K562 (cell line): ENCODE results near the gene PLEKHG1. TPM values are rescaled to one million over a fixed set of nuclear protein-coding genes. Genes with fewer than 3 reads are reported as not detected.

Experiments
- ATAC-seq: fragments of 200-7000 bp; cut with Tn5 transposase; 3 replicates; pipeline ENCODE4 v1.9.1; 2020; ENCODE audit warnings: moderate library complexity
- BruUV-seq: library from RNA; stranded (reverse); fragments of 400-500 nt; replicated peaks from 2 replicates; lab custom pipeline; 2021; lab: Mats Ljungman, UMichigan
- CTCF ChIA-PET: fragments of 300-600 bp; formaldehyde crosslinking; extraction: SDS; loops from one replicate; lab custom pipeline; 2021; ENCODE audit warnings: low intra/inter-chr PET ratio; lab: Yijun Ruan, JAX
- POLR2A ChIA-PET: fragments of 300-600, 350-650 bp; sonication (Branson Sonifier 250); formaldehyde crosslinking; extraction: SDS; loops from one replicate; lab custom pipeline; 2021; ENCODE audit warnings: antibody characterized with exemption, inconsistent platforms; lab: Yijun Ruan, JAX
- DNase-seq, 4 experiments: peaks; one replicate each; pipeline versions ENCODE4 v3.0.0 to v3.0.0-alpha.2; 2011 to 2018; ENCODE audit warnings: low spot score in 3 of 4, mixed read lengths in 3 of 4; ENCODE audit errors: extremely low read depth in 1 of 4
- FAIRE-seq: peaks from 2 replicates; lab custom pipeline; 2011; peaks lifted over from hg19 to GRCh38; lab: Jason Lieb, UNC
- H2AFZ ChIP-seq: 2 replicates; pipeline ENCODE4 v1.6.0; 2011; ENCODE audit warnings: low read depth, low read length, control low read depth, inconsistent platforms
- H3K27ac ChIP-seq: fragments of 200-600 bp; 3 replicates; pipeline ENCODE4 v1.8.0; 2011; ENCODE audit warnings: low read depth, mild to moderate bottlenecking, control low read depth, inconsistent platforms, low read length, moderate library complexity, mixed read lengths; ENCODE audit errors: extremely low read depth
- H3K27me3 ChIP-seq, 2 experiments: fragments of 300-600 bp in 1 of 2; 2 replicates in 1 of 2; 3 replicates in 1 of 2; pipeline versions ENCODE4 v1.6.0 to v1.8.0; 2011; ENCODE audit warnings: inconsistent platforms in 2 of 2, low read length in 2 of 2, mild to moderate bottlenecking in 1 of 2, mixed read lengths in 1 of 2, moderate library complexity in 1 of 2; ENCODE audit not compliant: control insufficient read depth in 2 of 2, insufficient read depth in 2 of 2
- H3K36me3 ChIP-seq: fragments of 300-600 bp; 3 replicates; pipeline ENCODE4 v1.8.0; 2011; ENCODE audit warnings: mild to moderate bottlenecking, low read length, inconsistent platforms; ENCODE audit not compliant: control insufficient read depth, insufficient read depth
- H3K4me1 ChIP-seq, 2 experiments: fragments of 200-600 bp in 1 of 2; replicated peaks in 1 of 2; 2 replicates in 1 of 2; 3 replicates in 1 of 2; pipeline versions ENCODE4 v1.5.1 to v1.8.0; 2011; ENCODE audit warnings: inconsistent platforms in 2 of 2, low read length in 2 of 2, mild to moderate bottlenecking in 1 of 2, mixed read lengths in 1 of 2, moderate library complexity in 1 of 2; ENCODE audit not compliant: control insufficient read depth in 2 of 2, insufficient read depth in 2 of 2
- H3K4me2 ChIP-seq: 2 replicates; pipeline ENCODE4 v1.6.1; 2011; ENCODE audit warnings: low read length, control low read depth, inconsistent platforms, mixed read lengths; ENCODE audit not compliant: insufficient read depth
- H3K4me3 ChIP-seq: fragments of 200-600 bp; sonication (generic), shearing (Covaris generic); 2 replicates; pipeline ENCODE4 v1.5.1; 2016; ENCODE audit warnings: control low read depth, inconsistent platforms
- H3K79me2 ChIP-seq: fragments of 200-600 bp; 3 replicates; pipeline ENCODE4 v1.8.0; 2011; ENCODE audit warnings: low read length, inconsistent platforms; ENCODE audit not compliant: control insufficient read depth, insufficient read depth
- H3K9ac ChIP-seq, 2 experiments: 2 replicates each; pipeline versions ENCODE4 v1.6.0 to v1.6.1; 2011; ENCODE audit warnings: low read depth in 2 of 2, low read length in 2 of 2, control low read depth in 1 of 2, inconsistent platforms in 1 of 2, mild to moderate bottlenecking in 1 of 2, mixed read lengths in 1 of 2; ENCODE audit not compliant: insufficient read depth in 1 of 2
- H3K9me1 ChIP-seq: one replicate; pipeline ENCODE4 v1.6.0; 2011; ENCODE audit warnings: inconsistent platforms, mild to moderate bottlenecking, low read length, moderate library complexity; ENCODE audit not compliant: control insufficient read depth, insufficient read depth
- H3K9me3 ChIP-seq: replicated peaks from 2 replicates; pipeline ENCODE4 v1.5.1; 2011; ENCODE audit warnings: low read depth, low read length, inconsistent platforms; ENCODE audit not compliant: control insufficient read depth, insufficient read depth
- H4K20me1 ChIP-seq: replicated peaks from 2 replicates; pipeline ENCODE4 v1.6.1; 2011; ENCODE audit warnings: low read length, inconsistent platforms, mixed read lengths; ENCODE audit not compliant: control insufficient read depth, insufficient read depth
- CBX1 ChIP-seq: sonication (generic); IDR thresholded peaks from 2 replicates; pipeline ENCODE4 v1.6.1; 2016; ENCODE audit warnings: antibody characterized with exemption, low read depth, mild to moderate bottlenecking
- KLF10 ChIP-seq: fragments of 250-450 bp; sonication (Bioruptor Pico); IDR thresholded peaks from 2 replicates; pipeline ENCODE4 v1.6.1; 2021; ENCODE audit warnings: matching md5 sums
- MCM3 ChIP-seq: fragments of 450-650 bp; IDR thresholded peaks from 2 replicates; pipeline ENCODE4 v1.6.1; 2016
- NBN ChIP-seq: fragments of 450-650 bp; IDR thresholded peaks from 2 replicates; pipeline ENCODE4 v1.6.1; 2016; ENCODE audit warnings: low read depth, mild to moderate bottlenecking
- NEUROD1 ChIP-seq: fragments of 150-350 bp; IDR thresholded peaks from 2 replicates; pipeline ENCODE4 v1.6.1; 2014; ENCODE audit warnings: borderline replicate concordance, low read length, low read depth; ENCODE audit not compliant: partially characterized antibody
- NFXL1 ChIP-seq: fragments of 450-650 bp; formaldehyde crosslinking; IDR thresholded peaks from 2 replicates; pipeline ENCODE4 v1.4.0; 2021; ENCODE audit warnings: mild to moderate bottlenecking
- PRPF4 ChIP-seq: fragments of 200-400 bp; formaldehyde crosslinking; IDR thresholded peaks from one replicate; pipeline ENCODE4 v1.6.1; 2017; ENCODE audit warnings: low read length, low read depth, mild to moderate bottlenecking; ENCODE audit not compliant: insufficient read depth, poor library complexity, severe bottlenecking
- ZFP1 ChIP-seq: fragments of 450-650 bp; formaldehyde crosslinking; IDR thresholded peaks from 2 replicates; pipeline ENCODE4 v1.4.0; 2020; ENCODE audit warnings: mild to moderate bottlenecking, mixed read lengths
- WGBS: fragments of 100-300 bp; shearing (Covaris generic); methylation state at CpG from one replicate; pipeline ENCODE4 v1.1.6; 2016; ENCODE audit warnings: low coverage, mixed read lengths; ENCODE audit not compliant: insufficient coverage; ENCODE audit errors: missing lambda C conversion rate; 5-methylcytosine and 5-hydroxymethylcytosine counted together
- in situ Hi-C: fragments of 300-500 bp; cut with MboI; formaldehyde crosslinking; loops from 4 replicates; pipeline ENCODE4 v1.15.0; 2018; ENCODE audit warnings: inconsistent platforms, mixed read lengths
- intact Hi-C: fragments of 100-400 bp; cut with micrococcal nuclease; formaldehyde crosslinking; loops from 2 replicates; pipeline ENCODE4 v1.14.2; 2022
- polyA plus RNA-seq, 8 experiments: library from polyadenylated mRNA; depleted of rRNA in 4 of 8; stranded (reverse) in 5 of 8; unstranded in 3 of 8; fragments of >200 nt; fragmentation: Nextera tagmentation in 2 of 8; fragmentation: Illumina TruSeq in 1 of 8; extraction: Ambion mirVana in 2 of 8; extraction: Trizol in 1 of 8; gene quantifications; 2 replicates each; pipeline versions ENCODE4 v1.2.1 to v1.2.3, GENCODE V29; 2011 to 2014; ENCODE audit warnings: inconsistent platforms in 1 of 8, missing spikeins in 1 of 8
- total RNA-seq, 7 experiments: library from RNA; depleted of rRNA in 6 of 7; stranded (reverse); fragments of >200 nt in 6 of 7; fragmentation: Illumina TruSeq in 2 of 7; extraction: Trizol in 2 of 7; gene quantifications; 2 replicates each; pipeline versions ENCODE4 v1.2.1 to v1.2.3, GENCODE V29; 2011 to 2021; ENCODE audit warnings: low replicate concordance in 1 of 7
- TF ChIP-seq, protein P1 (sequence below): fragments of 200-800 bp; sonication (Bioruptor generic); IDR thresholded peaks from 2 replicates; pipeline ENCODE4 v1.6.1; 2017; ENCODE audit warnings: missing genetic modification characterization, missing compliant biosample characterization
- TF ChIP-seq, protein P2 (sequence below): fragments of 200-400 bp; formaldehyde crosslinking; IDR thresholded peaks from 2 replicates; pipeline ENCODE4 v1.6.1; 2017; ENCODE audit warnings: mild to moderate bottlenecking, low read depth, low read length, moderate library complexity

Gene PLEKHG1
- total and polyA plus RNA-seq, 9 of the 15 experiments (the other 6 are each of a cell fraction or from before 2014, with no cell fraction given) = 0.03 to 0.16 (median 0.03) TPM; not detected in 6

DNA sequence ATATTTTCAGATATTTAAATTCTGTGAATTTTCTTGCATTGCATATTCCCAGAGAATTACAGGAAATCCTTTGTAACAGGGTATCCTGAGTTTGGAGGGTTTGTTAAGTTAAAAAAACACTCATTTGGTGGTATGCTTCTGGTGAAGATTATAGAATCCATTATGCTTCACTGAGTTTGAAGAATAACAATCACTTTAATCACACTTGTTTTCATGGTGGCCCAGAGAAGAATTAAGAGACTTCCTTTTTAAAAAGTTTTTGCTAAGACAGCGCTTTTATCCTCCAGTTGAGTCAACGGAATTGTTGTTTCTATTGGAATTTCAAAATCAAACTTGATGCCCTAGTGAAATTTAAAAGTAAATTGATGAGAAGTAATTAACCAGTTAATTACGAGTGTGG, 17.4 kb downstream of the PLEKHG1 start:
- Histone ChIP-seq H3K79me2 (no peaks in the 10 kb centered on the region), H3K9ac (no peak overlapping the region), H3K4me1 (no peaks in the 10 kb centered on the region), H3K4me3 (no peak overlapping the region), H3K9me1 (no peaks in the 10 kb centered on the region), H4K20me1 (no peaks in the 10 kb centered on the region), H3K36me3 (no peaks in the 10 kb centered on the region), H2AFZ (no peak overlapping the region), H3K4me2 (no peak overlapping the region), H3K27me3 (peaks cover 13 to 24% of the 10 kb centered on the region in 2 experiments), H3K9me3 (no peaks in the 10 kb centered on the region), H3K27ac (no peak overlapping the region)
- TF ChIP-seq KLF10 (CRISPR knock-in tag) (no peak), NEUROD1 (no peak), NFXL1 (CRISPR knock-in tag) (no peak), ZFP1 (CRISPR knock-in tag) (no peak), NBN (no peak), PRPF4 (no peak), CBX1 (no peak), MCM3 (no peak)
- TF ChIP-seq, protein P1, sequence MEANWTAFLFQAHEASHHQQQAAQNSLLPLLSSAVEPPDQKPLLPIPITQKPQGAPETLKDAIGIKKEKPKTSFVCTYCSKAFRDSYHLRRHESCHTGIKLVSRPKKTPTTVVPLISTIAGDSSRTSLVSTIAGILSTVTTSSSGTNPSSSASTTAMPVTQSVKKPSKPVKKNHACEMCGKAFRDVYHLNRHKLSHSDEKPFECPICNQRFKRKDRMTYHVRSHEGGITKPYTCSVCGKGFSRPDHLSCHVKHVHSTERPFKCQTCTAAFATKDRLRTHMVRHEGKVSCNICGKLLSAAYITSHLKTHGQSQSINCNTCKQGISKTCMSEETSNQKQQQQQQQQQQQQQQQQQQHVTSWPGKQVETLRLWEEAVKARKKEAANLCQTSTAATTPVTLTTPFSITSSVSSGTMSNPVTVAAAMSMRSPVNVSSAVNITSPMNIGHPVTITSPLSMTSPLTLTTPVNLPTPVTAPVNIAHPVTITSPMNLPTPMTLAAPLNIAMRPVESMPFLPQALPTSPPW (CRISPR knock-in tag) = no peak
- TF ChIP-seq, protein P2, sequence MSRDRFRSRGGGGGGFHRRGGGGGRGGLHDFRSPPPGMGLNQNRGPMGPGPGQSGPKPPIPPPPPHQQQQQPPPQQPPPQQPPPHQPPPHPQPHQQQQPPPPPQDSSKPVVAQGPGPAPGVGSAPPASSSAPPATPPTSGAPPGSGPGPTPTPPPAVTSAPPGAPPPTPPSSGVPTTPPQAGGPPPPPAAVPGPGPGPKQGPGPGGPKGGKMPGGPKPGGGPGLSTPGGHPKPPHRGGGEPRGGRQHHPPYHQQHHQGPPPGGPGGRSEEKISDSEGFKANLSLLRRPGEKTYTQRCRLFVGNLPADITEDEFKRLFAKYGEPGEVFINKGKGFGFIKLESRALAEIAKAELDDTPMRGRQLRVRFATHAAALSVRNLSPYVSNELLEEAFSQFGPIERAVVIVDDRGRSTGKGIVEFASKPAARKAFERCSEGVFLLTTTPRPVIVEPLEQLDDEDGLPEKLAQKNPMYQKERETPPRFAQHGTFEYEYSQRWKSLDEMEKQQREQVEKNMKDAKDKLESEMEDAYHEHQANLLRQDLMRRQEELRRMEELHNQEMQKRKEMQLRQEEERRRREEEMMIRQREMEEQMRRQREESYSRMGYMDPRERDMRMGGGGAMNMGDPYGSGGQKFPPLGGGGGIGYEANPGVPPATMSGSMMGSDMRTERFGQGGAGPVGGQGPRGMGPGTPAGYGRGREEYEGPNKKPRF = no peak
- CTCF ChIA-PET = no interaction called here
- 0% methylated on average over 3 of the region's 3 CpGs for WGBS
- FAIRE-seq (no peak), ATAC-seq (no peak), DNase-seq (no peak)
- no TSS peak for BruUV-seq
- in situ Hi-C loops = no loop called here
- intact Hi-C loops = no loop called here
- POLR2A ChIA-PET = no interaction called here
